NCI-H82 (cell line): ENCODE results near the gene CSNK1A1L.
A peak's percentile ranks its signal among the peaks of the same experiment; 100 is the strongest.

Source experiments
- DNase-seq: peaks from one replicate; lab custom pipeline; 2025; lab: John Stamatoyannopoulos, UW

Gene CSNK1A1L

DNA sequence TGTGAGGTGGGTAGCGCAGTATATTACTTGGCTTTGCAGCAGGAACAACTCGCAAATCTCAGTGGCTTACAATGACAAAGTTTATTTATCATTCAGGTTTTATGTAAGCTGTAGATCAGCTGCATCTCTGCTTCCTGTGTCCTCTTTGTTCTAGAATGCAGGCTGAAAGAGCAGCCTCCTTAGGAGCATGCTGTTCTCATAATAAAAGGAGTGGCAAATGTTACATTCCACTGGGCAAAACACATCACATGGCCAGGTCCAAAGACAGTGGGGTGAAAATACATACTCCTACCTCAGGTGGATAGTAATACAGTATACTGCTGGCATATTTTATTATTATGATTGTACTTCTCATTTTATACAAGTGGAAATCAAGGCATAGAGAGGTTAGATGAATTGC lies 1.2 kb upstream of the CSNK1A1L start:
- no peak for DNase-seq

DNA sequence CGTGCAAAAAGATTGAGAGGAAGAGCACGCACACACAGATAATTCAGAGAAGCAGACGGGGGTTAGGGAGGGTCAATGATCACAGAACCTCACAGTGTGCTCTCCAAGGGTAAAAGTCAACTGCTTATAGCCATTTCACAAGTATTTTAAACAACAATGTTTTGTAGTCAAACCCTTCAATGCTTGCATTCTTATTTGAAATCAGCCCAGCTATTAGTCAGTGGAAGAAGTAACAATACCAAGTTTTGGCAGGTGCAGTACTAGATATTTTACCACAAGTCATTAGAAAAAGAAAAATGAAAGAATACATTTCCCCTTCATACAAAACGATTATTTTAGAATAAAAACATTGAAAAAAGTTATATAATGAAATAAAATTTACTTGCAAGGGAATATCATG lies 2.6 kb downstream of the CSNK1A1L start:
- DNase-seq, result no peak

DNA sequence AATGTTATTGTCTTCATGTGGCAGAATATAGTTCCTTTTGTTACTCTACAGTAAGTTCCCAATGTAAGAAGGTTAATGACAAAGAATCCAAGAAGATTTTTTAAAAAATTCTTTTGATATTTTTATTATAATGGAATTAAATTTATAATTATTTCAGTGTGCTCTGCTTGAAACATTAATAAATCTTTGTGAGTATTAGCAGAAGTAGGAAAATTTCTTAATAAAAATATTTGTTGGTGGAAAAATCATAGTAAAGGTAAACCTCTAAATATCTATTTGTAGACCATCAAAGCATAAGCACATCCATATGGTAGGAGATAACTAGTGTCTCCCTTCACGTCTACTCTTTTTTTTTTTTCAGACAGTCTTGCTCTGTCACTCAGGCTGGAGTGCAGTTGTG lies 4.3 kb downstream of the CSNK1A1L start:
- no peak for DNase-seq

DNA sequence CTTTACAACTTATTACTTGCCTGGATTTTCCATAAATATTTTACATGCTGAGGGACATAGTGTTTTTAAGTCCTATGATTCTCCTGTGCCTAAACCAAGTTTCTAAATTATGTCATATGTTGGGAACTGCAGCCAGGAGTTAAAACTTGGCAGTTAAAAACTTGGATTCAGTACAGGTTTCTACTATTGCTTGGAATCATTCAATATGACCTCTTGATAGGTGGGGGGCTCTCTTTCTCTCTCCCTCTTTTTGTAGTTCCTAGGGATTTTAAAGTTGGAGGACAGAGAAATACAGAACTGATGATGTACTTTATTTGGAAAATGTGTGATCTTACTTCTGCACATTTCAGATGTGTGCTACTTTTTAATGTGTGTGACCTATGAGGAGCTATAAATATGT lies 4.7 kb downstream of the CSNK1A1L start:
- DNase-seq, result no peak

DNA sequence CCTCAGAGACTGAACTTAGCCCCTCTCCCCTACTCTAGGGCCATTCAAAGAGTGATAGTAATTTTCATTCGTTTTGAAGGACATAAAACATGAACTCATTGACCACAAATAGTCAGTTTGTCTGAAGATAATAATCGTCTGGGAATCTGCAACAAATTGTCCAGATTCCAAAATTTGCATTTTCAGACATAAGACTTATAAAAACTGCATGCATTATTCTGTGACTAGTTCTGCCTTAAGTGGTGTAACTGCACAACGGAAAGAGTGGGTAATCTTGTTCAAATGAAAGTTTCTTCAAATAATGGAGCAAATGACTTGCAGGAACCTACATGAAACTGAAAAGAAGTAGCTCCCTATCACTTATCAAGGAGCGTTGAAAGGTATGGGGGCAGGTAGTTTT lies 8.4 kb downstream of the CSNK1A1L start:
- DNase-seq, result no peak

DNA sequence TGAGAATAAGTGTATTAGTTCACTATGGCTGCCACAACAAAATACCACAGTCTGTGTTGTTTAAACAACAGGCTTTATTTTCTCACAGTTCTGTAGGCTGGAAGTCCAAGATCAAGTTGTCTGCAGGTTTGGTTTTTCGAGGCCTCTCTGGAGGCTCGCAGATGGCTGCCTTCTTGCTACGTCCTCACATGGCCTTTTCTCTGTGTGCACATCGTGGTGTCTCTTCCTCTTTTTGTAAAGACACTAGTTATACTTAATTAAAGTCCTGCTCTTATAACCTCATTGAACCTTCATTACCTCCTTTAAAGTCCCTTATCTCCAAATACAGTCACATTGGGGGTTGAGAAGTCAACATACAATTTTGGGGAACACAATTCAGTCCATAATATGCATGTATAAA lies 10.6 kb downstream of the CSNK1A1L start:
- no peak for DNase-seq

DNA sequence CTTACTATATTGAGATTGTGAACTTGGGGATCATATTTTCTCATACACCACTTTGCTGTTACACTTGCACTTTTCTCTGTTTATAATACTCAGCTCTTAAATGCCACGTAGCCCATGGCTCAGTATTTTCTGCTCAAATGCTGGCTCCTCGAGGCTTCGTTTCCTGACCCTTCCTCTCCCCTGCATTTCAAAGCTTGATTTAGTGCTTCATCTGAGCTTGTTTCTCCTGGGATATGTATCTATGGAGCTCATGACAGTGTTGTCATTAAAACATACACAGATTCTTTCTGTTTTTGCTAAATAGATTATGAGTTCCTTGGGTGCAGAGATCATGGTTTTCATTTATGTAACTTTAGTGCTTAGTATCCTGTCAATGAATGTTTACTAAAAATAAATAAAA lies 11.4 kb downstream of the CSNK1A1L start:
- no peak for DNase-seq

DNA sequence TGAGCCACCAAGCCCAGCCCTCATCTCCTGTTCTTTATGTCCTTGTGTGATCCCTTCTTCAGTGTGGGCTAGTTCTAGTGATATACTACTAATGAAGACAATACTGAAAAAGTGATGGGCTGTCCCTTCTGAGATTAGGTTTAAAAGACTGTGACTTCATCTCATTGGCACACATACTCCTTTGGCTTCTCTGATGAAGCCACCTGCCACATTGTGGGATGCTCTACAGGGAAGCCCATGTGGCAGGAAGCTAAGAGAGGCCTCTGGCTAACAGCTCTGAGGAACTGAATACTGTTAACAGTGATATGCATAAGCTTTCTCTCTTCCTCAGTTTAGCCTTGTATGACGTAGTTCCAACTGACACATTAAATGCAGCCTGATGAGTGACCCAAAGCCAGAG lies 13.6 kb downstream of the CSNK1A1L start:
- no peak for DNase-seq

DNA sequence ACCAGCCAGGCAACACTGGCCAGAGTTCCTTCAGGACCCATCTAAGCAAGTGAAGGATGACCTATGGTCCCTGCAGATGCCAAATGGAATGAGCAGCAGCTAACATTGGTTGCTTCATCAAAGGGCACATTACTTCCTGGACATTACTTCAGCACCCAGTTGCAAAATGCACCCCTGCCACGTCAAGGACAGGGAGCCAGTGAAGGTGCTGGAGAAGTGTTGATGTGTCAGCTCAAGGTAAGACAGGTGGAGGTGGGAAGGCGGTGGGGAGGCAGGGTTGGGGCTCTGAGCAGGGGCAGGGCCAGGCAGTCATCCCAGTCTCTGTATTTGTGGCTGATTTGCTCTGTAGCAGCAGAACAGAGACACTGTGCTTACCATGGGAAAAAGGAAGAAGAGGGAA lies 14.6 kb downstream of the CSNK1A1L start:
- DNase-seq, result no peak

DNA sequence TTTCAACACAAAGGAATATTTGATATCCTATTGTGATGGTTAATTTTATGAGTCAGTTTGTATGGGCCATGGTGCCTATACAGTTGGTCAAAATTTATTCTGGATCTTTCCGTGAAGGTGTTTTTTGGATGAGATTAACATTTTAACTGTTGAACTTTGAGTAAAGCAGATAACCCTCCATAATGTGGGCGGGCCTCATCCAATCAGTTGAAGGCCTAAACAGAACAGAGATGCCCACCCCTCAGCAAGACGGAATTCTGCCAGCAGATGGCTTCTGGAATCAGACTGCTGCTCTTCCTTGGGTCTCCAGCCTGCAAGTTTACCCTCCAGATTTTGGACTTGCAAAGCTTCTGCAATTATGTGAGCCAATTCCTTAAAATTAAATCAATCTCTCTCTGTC lies 16.0 kb downstream of the CSNK1A1L start:
- no peak for DNase-seq

DNA sequence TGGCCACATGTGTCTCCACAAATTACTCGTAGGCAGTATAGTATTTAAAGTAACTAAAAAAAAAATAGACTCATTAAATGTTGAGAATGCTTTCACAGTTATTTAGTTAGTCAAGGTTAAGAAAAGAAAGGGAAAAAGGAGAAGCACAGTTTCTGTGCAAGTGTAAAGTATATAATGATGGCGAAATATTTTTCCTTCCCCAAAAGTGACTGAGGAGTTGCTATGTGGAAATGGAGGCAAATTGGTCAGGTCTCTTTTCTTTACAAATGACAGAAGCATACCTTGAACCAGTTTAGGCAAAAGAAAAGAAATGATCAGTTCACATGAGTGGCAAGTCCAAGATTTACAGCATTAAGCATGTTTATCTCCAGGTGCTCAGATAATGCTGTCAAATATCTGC lies 18.0 kb downstream of the CSNK1A1L start:
- no peak for DNase-seq

DNA sequence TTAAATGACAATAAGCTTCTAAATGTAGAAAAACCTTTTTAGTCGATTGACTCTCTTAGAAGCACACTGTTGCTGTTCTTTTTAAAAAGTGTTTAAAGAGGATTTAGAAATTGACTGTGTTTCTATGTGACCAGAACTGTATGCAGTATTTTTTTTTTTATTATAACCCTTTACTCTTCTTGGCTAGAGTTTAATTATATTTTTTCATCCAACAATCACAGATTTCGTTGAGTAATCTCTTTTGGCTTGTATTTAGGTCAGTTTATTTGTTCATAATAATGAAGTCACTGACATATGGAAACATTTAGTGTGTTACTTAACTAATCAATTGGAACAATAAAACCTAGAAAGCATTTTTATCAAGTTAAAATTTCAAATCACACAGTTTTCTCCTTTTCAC lies 19.9 kb downstream of the CSNK1A1L start:
- DNase-seq, result no peak

DNA sequence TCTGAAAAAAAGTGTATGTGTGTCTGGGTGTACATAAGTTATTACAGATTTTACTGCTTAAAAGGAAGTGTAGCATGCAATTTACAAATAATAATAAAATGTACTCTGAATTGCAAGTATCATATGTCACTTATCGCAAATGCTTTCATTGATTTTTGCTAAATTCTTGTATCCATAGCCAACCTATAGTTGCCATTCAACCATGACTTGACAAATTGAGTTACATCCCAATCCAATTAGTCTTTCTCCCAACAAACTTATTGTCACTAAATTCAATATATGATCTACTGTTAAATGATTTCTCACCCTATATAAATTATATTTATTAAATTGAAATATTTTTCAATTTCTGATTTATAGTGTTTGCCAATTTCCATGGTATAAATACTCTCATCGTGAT lies 28.6 kb downstream of the CSNK1A1L start:
- no peak for DNase-seq

DNA sequence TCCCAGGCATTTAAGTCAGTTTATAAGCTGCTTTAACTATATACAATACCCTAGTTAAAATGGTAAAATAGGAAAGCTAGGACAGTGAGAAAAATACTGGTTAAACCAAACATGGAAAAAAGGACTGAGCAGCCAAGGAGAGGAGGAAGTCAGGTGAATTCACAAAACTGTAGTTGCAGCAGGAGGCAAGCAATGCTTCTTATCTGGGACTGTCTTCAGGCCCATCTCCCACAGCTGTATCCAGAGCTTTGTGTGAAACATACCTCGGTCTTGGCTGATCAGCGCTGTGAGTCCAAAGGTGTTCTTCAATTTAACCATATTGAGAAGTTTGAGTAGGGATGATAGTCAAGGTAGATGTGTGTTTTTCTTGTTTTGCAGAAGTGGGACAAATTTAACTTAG lies 30.3 kb downstream of the CSNK1A1L start:
- DNase-seq, result no peak

DNA sequence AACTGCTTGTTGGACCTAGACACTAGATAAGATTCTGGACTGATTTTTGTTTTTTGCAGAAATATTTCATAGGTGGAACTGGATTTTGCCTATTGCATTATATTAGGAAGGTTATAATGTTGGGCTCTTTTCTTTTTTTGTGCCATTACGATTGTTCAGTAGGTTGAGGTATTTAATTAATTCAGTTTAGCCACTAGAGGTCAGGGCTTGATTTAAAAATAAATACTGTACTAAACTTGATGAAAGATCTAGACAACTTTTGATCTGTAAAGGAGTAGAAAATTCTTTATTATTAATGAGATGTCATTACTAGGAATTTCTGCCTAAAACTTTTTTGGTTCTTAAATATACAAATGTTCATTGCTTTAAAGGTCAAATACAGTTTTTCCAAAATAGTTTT lies 30.8 kb downstream of the CSNK1A1L start:
- DNase-seq, result peak; percentile 70

DNA sequence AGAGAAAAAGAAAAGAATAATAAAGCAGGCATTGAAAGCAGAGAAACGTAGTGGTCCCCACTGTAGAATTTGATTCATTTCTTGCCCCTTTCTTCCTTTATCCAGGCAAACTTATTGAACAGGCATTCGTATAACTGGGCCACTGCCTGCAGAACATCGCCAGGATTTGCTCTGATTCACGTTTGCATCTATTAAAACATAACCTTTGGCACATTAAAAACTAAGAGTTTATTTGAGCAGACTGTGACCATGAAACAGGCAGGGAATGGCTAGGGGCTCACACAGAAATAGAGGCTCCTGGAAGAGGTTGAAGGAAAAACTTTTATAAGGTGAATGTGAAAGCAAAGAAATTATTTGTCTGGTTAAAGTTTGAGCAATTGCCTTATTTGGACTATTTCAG lies 33.4 kb downstream of the CSNK1A1L start:
- DNase-seq, result no peak

DNA sequence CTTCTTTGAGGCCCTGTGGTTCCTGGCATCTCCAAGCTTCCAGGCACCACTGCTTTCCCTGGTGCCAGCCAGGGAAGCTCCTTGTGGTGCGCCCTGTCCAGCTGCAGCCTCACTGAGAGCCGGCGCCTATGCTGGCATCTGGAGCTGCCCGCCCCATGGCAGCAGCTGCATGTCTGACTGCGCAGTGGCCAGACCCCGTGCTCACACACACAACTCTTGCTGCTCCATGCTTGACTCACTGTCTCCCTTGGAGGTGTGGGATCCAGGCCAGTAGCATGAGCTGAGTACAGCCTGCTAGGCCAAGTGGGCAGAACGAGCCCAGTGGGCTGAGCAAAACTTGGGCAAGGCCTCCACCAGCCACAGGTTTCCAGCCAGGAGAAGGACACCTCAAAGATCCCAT lies 34.5 kb downstream of the CSNK1A1L start:
- DNase-seq, result no peak

DNA sequence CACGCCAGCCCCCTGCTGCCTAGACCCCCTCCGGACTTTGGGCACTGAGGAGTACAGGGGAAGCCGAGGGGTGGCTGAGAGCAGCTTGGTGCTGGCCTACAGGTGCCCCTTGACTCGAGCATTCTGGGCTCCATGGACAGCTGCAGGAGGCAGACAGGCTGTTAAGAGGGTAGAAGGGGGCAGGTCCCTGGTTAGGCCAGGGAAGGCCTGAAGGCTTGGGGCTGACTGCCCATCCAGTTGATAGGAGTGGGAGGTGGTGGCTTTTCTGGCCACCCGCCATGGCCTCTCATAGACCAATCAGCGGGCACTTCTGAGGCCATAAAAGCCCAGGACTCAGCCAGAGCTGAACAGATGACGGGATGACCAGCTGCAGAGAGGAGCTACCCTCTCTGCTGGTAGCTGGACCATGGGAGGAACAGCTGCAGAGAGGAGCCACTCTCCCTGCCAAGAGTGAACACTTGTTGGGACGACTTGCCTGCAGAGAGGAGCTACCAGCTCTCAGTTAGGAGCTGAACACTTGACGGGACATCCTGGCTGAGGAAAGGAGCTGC lies 35.2 kb downstream of the CSNK1A1L start:
- DNase-seq, result no peak

DNA sequence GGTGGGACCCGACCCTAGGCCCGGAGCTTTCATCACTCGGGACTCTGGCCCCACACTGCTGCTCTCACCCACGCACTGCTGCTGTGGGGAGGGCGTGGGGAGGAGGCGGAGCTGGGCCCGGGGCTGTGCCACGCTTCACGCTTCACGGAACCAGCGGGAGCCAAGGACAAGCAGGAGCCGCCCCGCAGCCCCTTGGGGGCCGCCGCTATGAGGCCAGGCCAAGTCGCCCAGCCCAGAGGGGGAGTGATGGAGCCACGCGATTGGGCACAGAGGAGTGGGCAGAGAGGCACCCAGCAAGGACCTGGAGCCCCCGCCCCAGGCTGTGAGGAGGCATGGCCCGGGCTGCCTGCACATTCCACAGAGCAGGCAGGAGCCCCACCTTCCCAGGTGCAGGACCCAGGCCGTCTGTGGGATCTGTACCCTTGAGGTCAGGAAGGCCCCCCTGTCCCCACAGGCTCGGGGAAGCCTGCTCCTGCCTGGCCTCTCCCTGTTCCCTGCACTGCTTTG lies 35.8 kb downstream of the CSNK1A1L start:
- no peak for DNase-seq

DNA sequence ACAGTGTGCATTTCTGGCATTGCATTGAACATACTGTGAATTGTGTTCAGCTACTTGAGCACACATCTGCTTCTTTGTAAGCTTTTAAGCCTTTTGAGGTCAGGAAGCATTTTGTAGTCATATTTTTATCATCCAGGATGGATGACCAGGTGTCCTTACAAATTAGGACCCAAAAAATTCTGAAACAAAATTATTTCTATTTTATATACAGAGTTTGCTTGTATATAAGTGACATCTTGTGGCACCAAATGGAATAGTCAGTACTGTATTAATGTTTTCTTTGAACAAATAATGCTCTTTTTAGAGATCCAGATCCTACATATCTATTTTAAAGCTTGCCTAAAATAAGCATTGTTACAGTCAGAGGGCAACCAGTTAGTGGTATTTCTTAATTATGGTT lies 36.5 kb downstream of the CSNK1A1L start:
- DNase-seq, result no peak

DNA sequence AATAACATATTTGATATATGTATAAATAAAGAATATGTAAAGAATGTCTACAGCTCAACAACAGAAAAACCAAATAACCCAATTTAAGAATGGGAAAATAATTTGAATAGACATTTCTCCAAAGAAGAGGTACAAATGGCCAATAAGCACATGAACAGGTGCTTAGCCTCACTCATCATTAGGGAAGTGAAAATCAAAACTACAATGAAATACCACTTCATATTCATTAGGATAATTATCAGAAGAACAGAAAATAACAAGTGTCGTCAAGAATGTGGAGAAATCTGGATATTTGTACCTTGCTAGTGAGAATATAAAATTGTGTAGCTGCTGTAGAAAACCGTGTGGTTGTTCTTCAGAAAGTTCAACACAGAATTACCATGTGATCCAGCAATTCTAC lies 37.6 kb downstream of the CSNK1A1L start:
- DNase-seq, result no peak

DNA sequence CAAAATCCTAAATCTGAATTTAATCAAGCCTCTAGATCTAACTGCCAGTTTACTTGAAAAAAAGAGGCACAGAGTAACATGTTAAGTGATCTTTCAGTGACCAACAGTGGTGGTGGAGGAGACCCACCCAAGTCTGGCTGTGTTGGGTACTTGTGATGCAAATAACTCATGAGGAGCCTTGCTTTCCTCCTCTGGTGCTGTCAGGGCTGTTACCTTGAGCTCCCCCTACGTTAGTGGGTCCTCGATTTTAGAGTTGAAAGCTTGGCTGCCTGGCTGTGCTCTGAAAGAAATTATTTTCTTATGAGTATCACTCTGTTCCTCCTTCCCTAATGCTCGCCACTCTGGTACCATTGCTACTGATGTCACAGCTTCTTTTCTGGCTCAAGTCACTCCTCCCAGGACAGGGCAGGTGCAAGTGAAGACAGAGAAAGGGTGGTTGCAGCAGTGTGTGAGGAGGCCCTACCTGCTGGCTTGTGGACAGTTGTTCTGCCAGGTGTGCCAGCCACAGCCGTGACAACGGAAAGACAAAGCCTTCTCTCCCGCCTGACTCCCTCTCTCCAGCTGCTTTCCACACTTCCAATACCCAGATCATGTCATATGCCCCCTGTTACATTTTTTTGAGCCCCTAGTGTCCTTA lies 39.5 kb downstream of the CSNK1A1L start:
- DNase-seq, result no peak

DNA sequence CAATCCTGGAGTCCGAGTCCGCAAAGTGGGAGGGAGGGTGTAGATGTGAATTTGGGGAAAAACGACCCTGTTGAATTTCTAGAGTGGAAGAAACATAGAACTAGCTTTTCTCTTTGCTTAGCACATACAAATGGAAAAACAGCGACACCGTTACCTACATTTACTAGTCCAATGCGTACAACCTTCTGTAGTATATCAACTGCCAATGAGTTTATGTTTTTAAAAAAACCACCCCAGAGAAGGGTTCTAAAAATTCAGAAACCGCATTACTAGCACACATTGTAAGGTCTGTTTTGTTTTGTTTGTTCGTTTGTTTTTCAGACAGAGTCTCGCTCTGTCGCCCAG lies 45.6 kb downstream of the CSNK1A1L start:
- no peak for DNase-seq
